ENCODE measurements around the gene TAF1. TPM values are rescaled to one million over a fixed set of nuclear protein-coding genes. Genes with fewer than 3 reads are reported as not detected.

The TAF1 gene
- total and polyA plus RNA-seq, 9 of the 15 experiments (the other 6 are each of a cell fraction or from before 2014, with no cell fraction given), result 6.4 to 45.1 (median 38.1) TPM

- WGBS (ENCODE audit: insufficient coverage, low coverage, missing lambda C conversion rate), result 74% methylated on average over 3 of the region's 4 CpGs
- no peaks in the 10 kb centered on the region for H3K9me1 ChIP-seq (ENCODE audit: control insufficient read depth, insufficient read depth, low read length)
Measured at GRCh38 chrX:71372388-71372787, 6.2 kb downstream of the TAF1 start.

More at GRCh38 chrX:71372388-71372787, 6.2 kb downstream of the TAF1 start:
- POLR2A ChIA-PET, result interaction anchor here (1.4 kb wide), 1 partner anchor 18 kb away, joined by 3 read pairs; no protein-coding TSS in a partner anchor
- in situ Hi-C loops (cut with MboI), result no loop called here
- no peak overlapping the region for H3K4me3 ChIP-seq
- no peak overlapping the region for H2AFZ ChIP-seq (ENCODE audit: low read depth, low read length)
- intact Hi-C loops (cut with micrococcal nuclease), result no loop called here
- no peak overlapping the region for H3K27ac ChIP-seq (ENCODE audit: extremely low read depth, low read depth, low read length)
- no peak overlapping the region for H3K9ac ChIP-seq (ENCODE audit: insufficient read depth in 1 of 2, low read depth in 2 of 2, low read length in 2 of 2)
- peaks cover 8 to 11% of the 10 kb centered on the region in 2 experiments; a peak in 4 of 5 replicates for H3K4me1 ChIP-seq (replicated peaks in 1 of 2; ENCODE audit: control insufficient read depth in 2 of 2, insufficient read depth in 2 of 2, low read length in 2 of 2)
- no TSS peak for BruUV-seq (replicated peaks)
- FAIRE-seq (no peak), ATAC-seq (no peak), DNase-seq (ENCODE audit: extremely low read depth in 1 of 4, low spot score in 3 of 4) (no peak)
- CTCF ChIA-PET (ENCODE audit: low intra/inter-chr PET ratio), result no interaction called here
- H3K36me3 ChIP-seq (ENCODE audit: control insufficient read depth, insufficient read depth, low read length), result peaks cover 89% of the 10 kb centered on the region
- H3K27me3 ChIP-seq (ENCODE audit: control insufficient read depth in 2 of 2, insufficient read depth in 2 of 2, low read length in 2 of 2), result no peaks in the 10 kb centered on the region
- peaks cover 55% of the 10 kb centered on the region for H3K79me2 ChIP-seq (ENCODE audit: control insufficient read depth, insufficient read depth, low read length)
- no peaks in the 10 kb centered on the region for H3K9me3 ChIP-seq (replicated peaks; ENCODE audit: control insufficient read depth, insufficient read depth, low read depth, low read length)
- no peak for TF ChIP-seq BCL6 (CRISPR knock-in tag; IDR thresholded peaks at IDR 0.05)
- TF ChIP-seq SMC3 (conservative IDR thresholded peaks at IDR 0.05; ENCODE audit: insufficient read depth, low read depth, low read length), result no peak
- TF ChIP-seq NEUROD1 (IDR thresholded peaks at IDR 0.05; ENCODE audit: borderline replicate concordance, low read depth, low read length, partially characterized antibody), result no peak
- TF ChIP-seq ZNF121 (CRISPR knock-in tag; conservative IDR thresholded peaks at IDR 0.05), result peak; percentile 63; the same call in 1 of the 2 replicates
- TF ChIP-seq ZNF143 (CRISPR knock-in tag; IDR thresholded peaks at IDR 0.05), result no peak
- no peak for TF ChIP-seq STAT5A (IDR thresholded peaks at IDR 0.05; ENCODE audit: borderline replicate concordance, low read length)
- 0 out of 2 replicates have a peak, but pooled peaks have one; percentile 30 for TF ChIP-seq ZBTB33 (CRISPR knock-in tag; IDR thresholded peaks at IDR 0.05)
- no peak overlapping the region for H3K4me2 ChIP-seq (ENCODE audit: insufficient read depth, low read length)
- peaks cover 14% of the 10 kb centered on the region for H4K20me1 ChIP-seq (replicated peaks; ENCODE audit: control insufficient read depth, insufficient read depth, low read length)

Data from K562 (cell line).